Breast epithelium (tissue), 4 donors: ENCODE data around the gene ASB7. TPM values are rescaled to one million over a fixed set of nuclear protein-coding genes. Genes with fewer than 3 reads are reported as not detected.

ENCODE experiments used
- DNase-seq, 2 donors: peaks; one replicate each; pipeline ENCODE4 v3.0.0-alpha.2; 2019; ENCODE audit warnings: low spot score in 2 of 2
- H3K27ac ChIP-seq, 2 donors: fragments of 200-600 bp; sonication (generic) in 1 of 2; one replicate each; pipeline ENCODE4 v1.5.1; 2016 to 2019; ENCODE audit warnings: mild to moderate bottlenecking in 1 of 2
- H3K27me3 ChIP-seq, 2 donors: fragments of 200-600 bp; sonication (generic) in 1 of 2; one replicate each; pipeline versions ENCODE4 v1.5.1 to v1.6.0; 2017 to 2019; ENCODE audit warnings: control low read depth in 1 of 2, mild to moderate bottlenecking in 1 of 2
- H3K36me3 ChIP-seq: fragments of 200-600 bp; one replicate; pipeline ENCODE4 v1.5.1; 2019
- H3K4me1 ChIP-seq, 2 donors: fragments of 200-600 bp; sonication (generic); one replicate each; pipeline ENCODE4 v1.5.1; 2016 to 2019; ENCODE audit warnings: control low read depth in 1 of 2
- H3K4me3 ChIP-seq, 3 donors: fragments of 200-600 bp; sonication (generic); 1 replicate in 2 of 3; 2 replicates in 1 of 3; pipeline ENCODE4 v1.5.1; 2016 to 2019; ENCODE audit warnings: mild to moderate bottlenecking in 3 of 3, moderate library complexity in 2 of 3
- H3K9me3 ChIP-seq, 2 donors: fragments of 200-600 bp; sonication (generic) in 1 of 2; one replicate each; pipeline ENCODE4 v1.5.1; 2016 to 2019; ENCODE audit warnings: control low read depth in 1 of 2
- CTCF ChIP-seq, 3 donors: fragments of 450-650 bp; IDR thresholded peaks; one replicate each; pipeline ENCODE4 v1.5.1; 2016 to 2017; ENCODE audit warnings: antibody characterized with exemption in 3 of 3, mild to moderate bottlenecking in 3 of 3, moderate library complexity in 3 of 3
- POLR2A ChIP-seq: fragments of 450-650 bp; IDR thresholded peaks from one replicate; pipeline ENCODE4 v1.6.1; 2016; ENCODE audit warnings: antibody characterized with exemption, mild to moderate bottlenecking, moderate library complexity
- POLR2AphosphoS5 ChIP-seq, 3 donors: sonication (generic); formaldehyde crosslinking; IDR thresholded peaks; one replicate each; pipeline ENCODE4 v1.6.1; 2017; ENCODE audit warnings: antibody characterized with exemption in 3 of 3
- intact Hi-C: fragments of 100-400 bp; cut with DNase I; formaldehyde crosslinking; loops from one replicate; pipeline ENCODE4 v1.15.1; 2023; ENCODE audit warnings: low total_unique reads
- total RNA-seq, 3 donors: library from RNA; depleted of rRNA; stranded (reverse); fragments of >200 nt; gene quantifications; one replicate each; pipeline ENCODE4 v1.1.0, GENCODE V29; 2016

ASB7 gene
- total RNA-seq, 3 donors from 2014 or later, result 10.7 to 17.1 (median 12.1) TPM

GRCh38 chr15:100693451-100693850, 91.1 kb downstream of the ASB7 start:
- Histone ChIP-seq H3K27me3 (no peaks in the 10 kb centered on the region), H3K27ac (peak overlapping the region; percentile 13 to 17), H3K4me1 (no peaks in the 10 kb centered on the region), H3K4me3 (no peak overlapping the region), H3K9me3 (no peaks in the 10 kb centered on the region), H3K36me3 (no peaks in the 10 kb centered on the region)
- intact Hi-C loops, result no loop called here
- DNase-seq, result no peak
- TF ChIP-seq POLR2AphosphoS5 (IDR thresholded peaks at IDR 0.05), result no peak
- no peak for TF ChIP-seq POLR2A
- TF ChIP-seq CTCF (IDR thresholded peaks at IDR 0.05), result no peak

- intact Hi-C loops, result no loop called here
- TF ChIP-seq POLR2AphosphoS5 (IDR thresholded peaks at IDR 0.05) (peak in 1 of 3 donors; percentile 16), POLR2A (no peak)
- no peaks in the 10 kb centered on the region for H3K4me1 ChIP-seq
- H3K27me3 ChIP-seq, result no peaks in the 10 kb centered on the region
- H3K9me3 ChIP-seq, result no peaks in the 10 kb centered on the region
- DNase-seq, result no peak
- no peaks in the 10 kb centered on the region for H3K36me3 ChIP-seq
- H3K4me3 ChIP-seq, result no peak overlapping the region
- H3K27ac ChIP-seq, result peak overlapping the region; percentile 13 to 26
Measured at GRCh38 chr15:100694381-100695021, 92.1 kb downstream of the ASB7 start.

- intact Hi-C loops, result no loop called here
- H3K36me3 ChIP-seq, result no peaks in the 10 kb centered on the region
- H3K27ac ChIP-seq, result peak overlapping the region in 1 of 2 donors; percentile 13
- H3K9me3 ChIP-seq, result no peaks in the 10 kb centered on the region
- H3K4me1 ChIP-seq, result no peaks in the 10 kb centered on the region
- H3K4me3 ChIP-seq, result no peak overlapping the region
- H3K27me3 ChIP-seq, result no peaks in the 10 kb centered on the region
- TF ChIP-seq POLR2A (no peak), POLR2AphosphoS5 (IDR thresholded peaks at IDR 0.05) (no peak), CTCF (IDR thresholded peaks at IDR 0.05) (no peak)
- DNase-seq, result no peak
Measured at GRCh38 chr15:100695048-100695447, 92.7 kb downstream of the ASB7 start.

GRCh38 chr15:100696452-100696851, 94.1 kb downstream of the ASB7 start:
- Histone ChIP-seq H3K27ac (peak overlapping the region in 1 of 2 donors; percentile 9), H3K4me3 (no peak overlapping the region), H3K4me1 (no peaks in the 10 kb centered on the region), H3K36me3 (no peaks in the 10 kb centered on the region), H3K9me3 (no peaks in the 10 kb centered on the region), H3K27me3 (no peaks in the 10 kb centered on the region)
- DNase-seq, result no peak
- TF ChIP-seq POLR2A (no peak), CTCF (IDR thresholded peaks at IDR 0.05) (no peak), POLR2AphosphoS5 (IDR thresholded peaks at IDR 0.05) (no peak)
- intact Hi-C loops, result no loop called here

Other genes with a start within 250 kb of the ASB7 start
- gene CERS3, start 73.6 kb upstream of the ASB7 start, total RNA-seq, result 1 to 10 TPM in 1 of 3 donors, under 1 TPM in 1, not detected in 1; under 0.01 to 3.7 TPM
- gene LINS1, start 405 bp upstream of the ASB7 start, total RNA-seq, result 10 to 100 TPM; 16.3 to 70.4 (median 31.5) TPM